HG02852 (cell line): Measurements from ENCODE around the gene SAA4.
"Not testable (repeated sequence)": the region's sequence is repeated elsewhere in the genome, so short reads cannot be mapped to it uniquely, and the experiment has no call there.

Source experiments
- ATAC-seq: cut with Tn5 transposase; IDR thresholded peaks from one replicate; pipeline ENCODE4 v1.9.1; 2021; ENCODE audit warnings: mild to moderate bottlenecking, moderate library complexity; ENCODE audit not compliant: unreplicated experiment

The SAA4 gene

GRCh38 chr11:18247191-18247581 lies 10.6 kb upstream of the SAA4 start:
- ATAC-seq, result peak; percentile 5

- peak; percentile 82 for ATAC-seq
Observed at GRCh38 chr11:18246379-18247190, 10.0 kb upstream of the SAA4 start.

- no peak for ATAC-seq
Observed at GRCh38 chr11:18245396-18245795, 8.8 kb upstream of the SAA4 start.

GRCh38 chr11:18243783-18244362 lies 7.3 kb upstream of the SAA4 start:
- no peak for ATAC-seq

- ATAC-seq, result no peak
Observed at GRCh38 chr11:18239655-18240054, 3.1 kb upstream of the SAA4 start.

- ATAC-seq, result no peak
Observed at GRCh38 chr11:18235394-18236334, 938 bp downstream of the SAA4 start.

- ATAC-seq, result no peak
Observed at GRCh38 chr11:18233912-18234311, 2.7 kb downstream of the SAA4 start.

- no peak for ATAC-seq
Observed at GRCh38 chr11:18230859-18231258, 5.7 kb downstream of the SAA4 start.

GRCh38 chr11:18229501-18229900 lies 7.1 kb downstream of the SAA4 start:
- peak; percentile 92 for ATAC-seq

GRCh38 chr11:18225913-18226312 lies 10.7 kb downstream of the SAA4 start:
- ATAC-seq, result peak; percentile 48

GRCh38 chr11:18223591-18224387 lies 12.8 kb downstream of the SAA4 start:
- ATAC-seq, result no peak

- ATAC-seq, result no peak
Observed at GRCh38 chr11:18222814-18223421, 13.7 kb downstream of the SAA4 start.

GRCh38 chr11:18221274-18221876 lies 15.2 kb downstream of the SAA4 start:
- no peak for ATAC-seq

GRCh38 chr11:18209058-18209457 lies 27.5 kb downstream of the SAA4 start:
- no peak for ATAC-seq

GRCh38 chr11:18204771-18205170 lies 31.8 kb downstream of the SAA4 start:
- no peak for ATAC-seq

GRCh38 chr11:18204220-18204619 lies 32.4 kb downstream of the SAA4 start:
- ATAC-seq, result no peak

GRCh38 chr11:18203723-18204122 lies 32.9 kb downstream of the SAA4 start:
- no peak for ATAC-seq

- ATAC-seq, result not testable (repeated sequence)
Observed at GRCh38 chr11:18197738-18198137, 38.9 kb downstream of the SAA4 start.

GRCh38 chr11:18196532-18196931 lies 40.1 kb downstream of the SAA4 start:
- no peak for ATAC-seq

GRCh38 chr11:18193010-18193409 lies 43.6 kb downstream of the SAA4 start:
- peak; percentile 51 for ATAC-seq
